Measurements from ENCODE around the gene LAMB1.

GRCh38 chr7:107915541-107915940 is 87.4 kb downstream of the LAMB1 start:
- TF ChIP-seq CTCF (IDR thresholded peaks at IDR 0.05; ENCODE audit: poor library complexity) (no peak), EZH2 (IDR thresholded peaks at IDR 0.05; ENCODE audit: borderline replicate concordance) (no peak)
